Measurements from ENCODE around the gene THBD.

DNA sequence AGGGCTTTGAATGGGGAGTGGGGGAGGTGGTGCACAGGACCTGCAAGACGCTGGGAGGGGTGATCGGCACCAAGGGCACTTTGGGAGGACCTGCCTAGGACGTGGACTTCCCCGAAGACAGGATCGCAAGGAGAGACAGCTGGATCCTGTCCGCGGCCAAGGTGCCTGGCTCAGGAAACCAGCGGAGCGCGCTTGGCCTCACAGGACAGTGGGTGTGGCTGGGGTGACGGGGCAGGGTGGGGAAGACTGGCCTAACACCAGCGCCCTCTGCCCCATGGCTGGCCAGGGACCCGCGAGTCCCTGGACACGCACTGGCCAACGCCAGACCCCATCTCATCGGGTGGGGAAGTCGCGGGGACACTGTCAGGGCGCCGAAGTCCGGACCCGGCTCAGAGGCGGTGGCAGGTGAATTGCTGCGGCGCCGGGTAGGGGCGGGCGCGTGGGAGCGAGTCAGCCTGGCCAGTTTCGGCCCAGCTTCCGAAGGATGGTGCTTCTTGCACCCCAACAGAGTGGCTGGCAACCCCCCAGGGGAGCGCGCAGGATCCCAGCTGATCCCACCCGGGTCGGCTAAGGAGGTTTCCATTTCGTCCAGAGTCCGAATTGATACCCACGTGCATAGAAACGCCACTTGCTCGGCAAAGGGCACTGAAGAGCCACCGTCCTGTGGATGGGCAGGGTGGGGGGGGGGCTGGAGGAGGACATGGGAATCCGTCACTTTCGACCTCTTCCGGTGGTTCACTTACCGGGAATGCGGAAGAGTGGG lies 785 bp upstream of the THBD start:
- TF ChIP-seq GABPA (IDR thresholded peaks at IDR 0.05; ENCODE audit: low read depth) (no peak), SPI1 (IDR thresholded peaks at IDR 0.05; ENCODE audit: borderline replicate concordance, low read depth) (no peak)
- TF ChIP-seq, protein P1, sequence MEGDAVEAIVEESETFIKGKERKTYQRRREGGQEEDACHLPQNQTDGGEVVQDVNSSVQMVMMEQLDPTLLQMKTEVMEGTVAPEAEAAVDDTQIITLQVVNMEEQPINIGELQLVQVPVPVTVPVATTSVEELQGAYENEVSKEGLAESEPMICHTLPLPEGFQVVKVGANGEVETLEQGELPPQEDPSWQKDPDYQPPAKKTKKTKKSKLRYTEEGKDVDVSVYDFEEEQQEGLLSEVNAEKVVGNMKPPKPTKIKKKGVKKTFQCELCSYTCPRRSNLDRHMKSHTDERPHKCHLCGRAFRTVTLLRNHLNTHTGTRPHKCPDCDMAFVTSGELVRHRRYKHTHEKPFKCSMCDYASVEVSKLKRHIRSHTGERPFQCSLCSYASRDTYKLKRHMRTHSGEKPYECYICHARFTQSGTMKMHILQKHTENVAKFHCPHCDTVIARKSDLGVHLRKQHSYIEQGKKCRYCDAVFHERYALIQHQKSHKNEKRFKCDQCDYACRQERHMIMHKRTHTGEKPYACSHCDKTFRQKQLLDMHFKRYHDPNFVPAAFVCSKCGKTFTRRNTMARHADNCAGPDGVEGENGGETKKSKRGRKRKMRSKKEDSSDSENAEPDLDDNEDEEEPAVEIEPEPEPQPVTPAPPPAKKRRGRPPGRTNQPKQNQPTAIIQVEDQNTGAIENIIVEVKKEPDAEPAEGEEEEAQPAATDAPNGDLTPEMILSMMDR (IDR thresholded peaks at IDR 0.05; ENCODE audit: insufficient read depth, low read length): no peak

Data from HL-60 (cell line).